HG02852 (cell line): ENCODE measurements around the gene MTHFS.
"Not testable (repeated sequence)": the region's sequence is repeated elsewhere in the genome, so short reads cannot be mapped to it uniquely, and the experiment has no call there.

Experiments used
- ATAC-seq: cut with Tn5 transposase; IDR thresholded peaks from one replicate; pipeline ENCODE4 v1.9.1; 2021; ENCODE audit warnings: mild to moderate bottlenecking, moderate library complexity; ENCODE audit not compliant: unreplicated experiment

Gene MTHFS

GRCh38 chr15:79916502-79917132, 19.8 kb upstream of the MTHFS start:
- ATAC-seq = no peak

- ATAC-seq = not testable (repeated sequence)
Measured at GRCh38 chr15:79915776-79916501, 19.1 kb upstream of the MTHFS start.

DNA sequence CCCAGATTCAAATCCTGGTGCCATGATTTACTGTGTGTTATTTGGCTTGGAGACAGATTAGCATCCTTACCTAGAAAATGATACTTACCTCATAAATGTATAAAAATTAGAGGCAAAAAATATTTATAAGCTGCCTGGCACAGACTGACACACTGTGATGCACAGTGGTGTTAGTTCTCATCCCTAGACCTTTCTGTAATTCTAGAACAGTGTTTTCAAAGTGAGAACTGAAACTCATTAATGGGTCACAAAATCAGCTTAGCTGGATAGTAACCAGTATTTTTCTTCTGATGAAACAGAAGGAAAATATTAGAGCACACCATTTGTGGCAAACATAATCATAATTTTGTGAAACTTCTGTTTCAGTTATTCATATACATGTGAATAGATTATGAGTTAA, 17.9 kb upstream of the MTHFS start:
- no peak for ATAC-seq

DNA sequence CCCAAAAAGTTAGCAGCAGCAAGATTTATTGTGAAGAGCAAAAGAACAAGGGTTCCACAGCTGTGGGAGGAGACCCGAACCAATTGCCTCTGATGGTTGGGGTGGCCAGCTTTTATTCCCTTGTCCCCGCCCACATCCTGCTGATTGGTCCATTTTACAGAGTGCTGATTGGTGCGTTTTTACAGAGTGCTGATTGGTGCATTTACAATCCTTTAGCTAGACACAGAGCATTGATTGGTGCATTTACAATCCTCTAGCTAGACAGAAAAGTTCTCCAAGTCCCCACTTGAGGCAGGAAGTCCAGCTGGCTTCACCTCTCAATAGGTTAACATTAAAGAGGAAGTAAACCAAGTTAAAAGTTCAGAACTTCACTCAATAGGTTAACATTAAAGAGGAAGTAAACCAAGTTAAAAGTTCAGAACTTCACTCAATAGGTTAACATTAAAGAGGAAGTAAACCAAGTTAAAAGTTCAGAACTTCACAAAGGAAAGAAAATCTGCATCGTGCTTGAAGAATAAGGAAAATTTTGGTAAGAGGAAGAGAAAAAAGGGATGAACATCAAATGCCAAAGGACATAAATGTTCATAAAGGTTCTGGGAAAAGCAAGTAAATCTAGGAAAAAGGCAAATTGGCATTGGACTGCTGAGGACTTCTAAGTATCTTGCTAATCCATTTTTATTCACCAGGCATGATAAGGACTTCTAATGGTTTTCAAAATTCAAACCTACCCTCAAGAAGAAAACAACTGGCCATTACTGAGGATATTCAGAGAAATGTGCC, 12.9 kb upstream of the MTHFS start:
- not testable (repeated sequence) for ATAC-seq

DNA sequence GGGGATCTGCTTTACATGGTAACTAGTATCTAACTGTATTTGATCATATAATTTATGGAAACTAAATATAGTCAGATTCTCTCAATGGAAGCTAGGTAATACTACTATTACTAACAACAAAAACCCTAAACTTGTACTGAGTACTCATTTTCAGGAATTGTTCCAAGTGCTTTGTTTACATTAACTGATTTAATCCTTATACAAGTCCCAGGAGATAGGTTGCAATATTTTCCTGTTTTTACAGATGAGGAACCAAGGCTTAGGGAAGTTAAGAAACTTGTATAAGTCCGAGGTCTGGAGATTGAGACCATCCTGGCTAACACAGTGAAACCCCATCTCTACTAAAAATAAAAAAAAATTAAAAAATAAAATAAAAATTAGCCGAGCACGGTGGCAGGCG, 7.5 kb upstream of the MTHFS start:
- ATAC-seq = no peak

GRCh38 chr15:79903626-79904025, 6.8 kb upstream of the MTHFS start:
- no peak for ATAC-seq

DNA sequence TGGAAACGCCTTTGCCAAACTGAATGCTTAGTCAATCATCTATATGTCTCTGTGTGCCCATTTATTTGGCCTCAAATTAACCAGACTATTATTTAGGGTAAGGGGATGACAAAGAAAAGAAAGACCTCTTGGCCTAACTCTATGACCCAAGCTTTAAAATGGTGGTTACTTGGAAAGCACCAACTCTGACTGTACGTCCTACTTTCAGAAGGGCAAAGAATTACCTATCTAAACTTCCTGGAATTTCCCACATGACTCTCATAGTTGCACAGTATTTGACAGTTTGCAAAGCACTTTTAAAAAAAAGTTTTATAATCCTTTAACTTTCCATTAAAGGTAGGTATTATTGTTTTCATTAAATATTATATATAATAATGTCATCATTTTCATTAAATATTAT, 6.3 kb upstream of the MTHFS start:
- ATAC-seq = no peak

- no peak for ATAC-seq
Measured at GRCh38 chr15:79901958-79902357, 5.1 kb upstream of the MTHFS start.

DNA sequence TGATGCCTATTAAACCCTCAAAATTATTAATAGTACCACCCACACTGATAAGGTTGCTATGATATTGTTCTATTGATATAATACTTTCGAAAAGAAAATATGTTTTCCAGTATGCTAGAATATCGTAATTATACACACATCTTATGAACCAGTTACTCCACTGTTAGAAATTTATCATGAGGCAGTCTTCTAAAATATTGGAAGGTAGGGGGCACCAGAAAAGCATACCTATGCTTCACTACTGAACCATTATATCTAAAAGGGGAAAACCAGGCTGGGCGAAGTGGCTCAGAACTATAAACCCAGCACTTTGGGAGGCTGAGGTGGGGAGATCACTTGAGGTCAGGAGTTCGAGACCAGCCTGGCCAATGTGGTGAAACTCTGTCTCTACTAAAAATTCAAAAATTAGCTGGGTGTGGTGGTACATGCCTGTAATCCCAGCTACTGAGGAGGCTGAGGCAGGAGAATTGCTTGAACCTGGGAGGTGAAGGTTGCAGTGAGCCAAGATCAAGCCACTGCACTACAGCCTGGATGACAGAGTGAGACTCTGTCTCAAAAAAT, 4.1 kb upstream of the MTHFS start:
- not testable (repeated sequence) for ATAC-seq

DNA sequence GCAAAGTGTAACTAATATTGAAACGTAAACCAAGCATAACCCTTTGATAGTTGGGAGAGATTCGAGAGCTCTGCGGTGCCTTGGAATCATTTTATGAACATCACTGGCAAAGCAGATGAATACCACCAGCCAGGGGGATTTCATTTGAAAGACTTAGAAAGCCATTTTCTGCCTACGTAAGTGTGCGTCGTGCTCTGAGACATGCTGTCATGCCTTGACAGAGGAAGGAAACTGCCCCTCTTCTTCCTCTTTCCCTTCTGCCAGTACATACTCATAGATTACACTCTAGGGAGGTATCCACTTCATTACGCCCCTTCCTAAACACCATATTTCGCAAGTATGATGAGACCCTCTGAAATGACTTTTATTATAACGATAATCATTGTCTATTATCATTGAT, 3.3 kb upstream of the MTHFS start:
- ATAC-seq = no peak

DNA sequence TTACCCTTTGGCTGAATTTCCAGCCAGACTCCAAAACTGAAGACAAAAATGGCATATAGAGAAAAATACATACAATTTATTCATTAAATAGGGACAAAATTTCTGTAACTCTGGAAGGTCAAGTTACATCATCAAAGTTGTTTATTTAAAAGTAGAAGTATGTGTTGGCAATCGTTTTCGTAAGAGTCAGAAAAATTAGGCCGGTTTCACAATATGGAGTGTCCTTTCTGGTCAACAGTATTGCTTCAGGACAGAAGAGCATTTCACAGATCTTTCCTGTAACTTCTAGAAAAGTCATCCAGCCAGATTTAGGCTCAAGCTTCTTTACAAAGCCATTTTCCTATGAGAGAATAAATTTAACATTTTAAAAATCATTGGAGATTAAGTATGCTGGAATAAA, 2.0 kb upstream of the MTHFS start:
- ATAC-seq = not testable (repeated sequence)

DNA sequence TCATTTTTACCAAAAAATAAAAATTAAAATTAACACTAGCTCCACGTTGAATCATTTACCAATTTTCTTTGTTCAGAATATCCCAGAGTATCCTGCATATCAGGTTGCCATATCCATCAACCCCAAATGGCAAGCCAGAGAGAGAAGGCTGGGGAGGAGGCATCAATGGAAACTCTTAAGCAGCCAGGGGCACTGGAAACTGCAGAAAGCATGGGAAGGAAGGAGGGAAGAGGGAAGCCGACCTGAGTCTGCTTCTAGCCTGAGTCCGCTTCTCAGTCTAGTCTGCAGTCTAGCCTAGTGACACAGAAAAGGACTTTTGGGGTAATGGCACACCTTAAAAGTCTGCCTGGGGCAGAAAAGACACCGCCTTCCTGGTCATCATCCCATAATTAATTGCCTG, 1.6 kb upstream of the MTHFS start:
- no peak for ATAC-seq

DNA sequence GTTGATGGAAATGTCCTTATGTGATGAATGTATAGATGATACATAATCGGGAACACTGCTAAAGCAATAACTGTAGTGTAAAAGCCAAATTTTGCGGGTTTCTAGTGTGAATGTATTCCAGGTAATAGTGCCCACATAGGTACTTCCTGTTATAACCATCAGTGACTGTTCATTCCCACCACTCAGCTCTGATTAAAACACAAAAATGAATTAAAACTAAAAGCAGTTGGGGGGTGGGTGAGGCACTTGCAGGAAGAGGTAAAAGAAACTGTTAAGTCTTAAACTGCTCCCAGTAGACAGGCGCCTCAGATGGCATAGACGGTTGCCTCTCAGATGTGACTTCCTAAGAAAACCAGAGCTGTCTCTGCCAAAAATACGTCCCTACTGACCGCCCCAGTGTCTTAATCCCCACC, 893 bp upstream of the MTHFS start:
- no peak for ATAC-seq

GRCh38 chr15:79897380-79897678, 515 bp upstream of the MTHFS start:
- ATAC-seq = no peak

GRCh38 chr15:79896131-79896633, 632 bp downstream of the MTHFS start:
- ATAC-seq = peak; percentile 33

DNA sequence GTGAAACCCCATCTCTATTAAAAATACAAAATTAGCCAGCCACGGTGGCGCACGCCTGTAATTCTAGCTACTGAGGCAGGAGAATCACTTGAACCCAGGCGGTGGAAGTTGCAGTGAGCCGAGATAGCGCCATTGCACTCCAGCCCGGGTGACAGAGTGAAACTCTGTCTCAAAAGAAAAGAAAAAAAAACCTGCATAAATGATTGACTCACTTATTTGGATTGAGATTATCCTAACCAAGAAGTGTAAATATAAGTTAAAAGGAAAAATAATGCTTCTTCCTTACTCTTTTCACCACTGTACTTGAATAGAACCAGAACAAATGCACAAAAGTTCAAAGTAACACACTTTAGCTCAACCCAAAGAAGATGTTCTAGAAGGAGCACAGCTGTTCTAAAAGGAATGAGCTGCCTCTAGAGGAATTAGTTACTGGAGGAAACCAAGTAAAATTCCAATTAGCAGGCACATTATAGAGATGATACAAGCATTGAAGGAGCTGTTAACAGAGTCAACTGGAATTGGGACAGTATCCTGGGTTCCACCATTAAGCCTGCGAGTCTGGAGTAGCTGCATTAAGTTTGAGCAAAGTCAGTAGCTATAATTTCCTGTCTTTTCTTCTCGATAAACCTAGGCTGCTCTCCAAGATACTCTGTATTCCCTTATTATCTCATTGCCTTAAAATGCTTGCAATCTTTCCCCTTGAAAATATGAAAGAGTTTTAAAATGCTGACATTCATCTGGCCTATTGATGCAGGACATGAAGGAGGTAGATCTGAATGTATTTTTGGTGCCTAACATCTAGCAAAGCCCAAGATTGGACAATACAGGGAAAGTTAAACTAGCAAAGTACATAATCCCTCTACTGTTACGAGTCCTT, 9.5 kb downstream of the MTHFS start:
- no peak for ATAC-seq

- no peak for ATAC-seq
Measured at GRCh38 chr15:79886124-79886523, 10.7 kb downstream of the MTHFS start.

DNA sequence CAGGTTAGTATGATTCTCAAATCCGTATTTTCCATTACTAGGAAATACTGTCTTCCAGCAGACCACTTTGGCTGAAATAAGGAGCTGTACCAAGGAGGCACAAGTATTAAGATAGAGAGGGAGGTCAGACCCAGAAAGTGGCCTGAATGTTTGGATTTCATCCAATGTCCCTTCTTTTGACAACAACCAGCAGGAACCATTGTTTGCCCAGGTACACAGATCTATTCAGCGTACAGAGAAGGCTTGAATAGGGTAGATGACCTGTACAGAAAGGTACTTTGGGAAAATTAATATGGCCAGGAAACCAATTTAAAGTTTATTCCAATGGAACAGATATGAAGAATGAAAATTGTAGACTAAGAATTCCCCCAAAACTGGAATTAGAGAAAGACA, 12.6 kb downstream of the MTHFS start:
- no peak for ATAC-seq

DNA sequence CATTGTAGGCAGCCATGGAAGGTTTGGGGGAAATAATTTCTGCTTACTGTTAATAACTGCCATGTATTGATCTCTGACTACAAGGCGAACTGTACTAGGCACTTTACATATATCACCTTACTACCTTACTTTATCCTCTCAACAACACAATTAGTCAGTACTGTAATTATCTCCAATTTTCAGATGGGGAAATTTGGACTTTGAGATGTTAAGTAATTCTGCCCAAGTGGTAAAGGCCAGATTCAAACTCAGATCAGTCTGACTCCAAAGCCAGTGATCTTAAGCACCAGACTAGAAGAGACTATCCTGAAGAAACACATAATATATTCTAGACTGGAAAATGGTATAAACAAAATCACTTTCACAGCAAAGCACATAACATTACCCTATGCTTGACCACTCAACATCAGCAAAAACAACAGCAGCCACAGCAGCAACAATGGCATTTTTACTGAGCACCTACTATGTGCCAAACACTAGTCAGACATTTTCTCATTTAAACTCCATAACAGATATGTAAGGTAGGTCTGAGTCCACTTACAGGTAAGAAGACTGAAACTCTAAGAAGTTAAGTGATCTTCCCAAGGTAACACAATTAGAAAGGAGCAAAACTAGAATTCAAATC, 13.1 kb downstream of the MTHFS start:
- ATAC-seq = no peak

DNA sequence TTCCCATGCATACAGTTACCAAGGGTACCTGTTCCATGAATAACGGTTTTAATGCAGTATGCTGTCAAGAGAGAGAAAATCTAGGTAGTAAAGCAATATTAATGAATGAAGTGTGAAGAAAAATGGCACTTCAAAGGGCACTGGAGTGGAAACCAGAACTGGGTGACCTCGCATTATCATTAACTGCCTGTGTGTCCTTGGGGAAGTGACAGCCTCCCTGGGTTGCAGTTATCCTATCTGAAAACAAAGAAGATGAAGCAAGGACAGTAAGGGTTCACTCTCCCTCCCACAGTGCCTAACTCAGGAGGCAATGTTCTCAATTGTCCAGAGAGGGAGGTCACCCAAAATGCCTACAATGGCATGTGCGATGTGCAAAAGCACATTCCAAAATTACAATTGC, 15.1 kb downstream of the MTHFS start:
- ATAC-seq = no peak
